Hematopoietic multipotent progenitor cell treated with erythropoietin and hydrocortisone succinate and interleukin-3 and kit ligand, for 8 days (in vitro differentiated cells): ENCODE measurements around the gene PPP1CA.
A peak's percentile ranks its signal among the peaks of the same experiment; 100 is the strongest.
"Not testable (repeated sequence)": the region's sequence is repeated elsewhere in the genome, so short reads cannot be mapped to it uniquely, and the experiment has no call there.

Experiments used
- DNase-seq: peaks from one replicate; pipeline ENCODE4 v3.0.0-alpha.2; 2015

PPP1CA gene

GRCh38 chr11:67434395-67434881, 32.8 kb upstream of the PPP1CA start:
- DNase-seq: no peak

DNA sequence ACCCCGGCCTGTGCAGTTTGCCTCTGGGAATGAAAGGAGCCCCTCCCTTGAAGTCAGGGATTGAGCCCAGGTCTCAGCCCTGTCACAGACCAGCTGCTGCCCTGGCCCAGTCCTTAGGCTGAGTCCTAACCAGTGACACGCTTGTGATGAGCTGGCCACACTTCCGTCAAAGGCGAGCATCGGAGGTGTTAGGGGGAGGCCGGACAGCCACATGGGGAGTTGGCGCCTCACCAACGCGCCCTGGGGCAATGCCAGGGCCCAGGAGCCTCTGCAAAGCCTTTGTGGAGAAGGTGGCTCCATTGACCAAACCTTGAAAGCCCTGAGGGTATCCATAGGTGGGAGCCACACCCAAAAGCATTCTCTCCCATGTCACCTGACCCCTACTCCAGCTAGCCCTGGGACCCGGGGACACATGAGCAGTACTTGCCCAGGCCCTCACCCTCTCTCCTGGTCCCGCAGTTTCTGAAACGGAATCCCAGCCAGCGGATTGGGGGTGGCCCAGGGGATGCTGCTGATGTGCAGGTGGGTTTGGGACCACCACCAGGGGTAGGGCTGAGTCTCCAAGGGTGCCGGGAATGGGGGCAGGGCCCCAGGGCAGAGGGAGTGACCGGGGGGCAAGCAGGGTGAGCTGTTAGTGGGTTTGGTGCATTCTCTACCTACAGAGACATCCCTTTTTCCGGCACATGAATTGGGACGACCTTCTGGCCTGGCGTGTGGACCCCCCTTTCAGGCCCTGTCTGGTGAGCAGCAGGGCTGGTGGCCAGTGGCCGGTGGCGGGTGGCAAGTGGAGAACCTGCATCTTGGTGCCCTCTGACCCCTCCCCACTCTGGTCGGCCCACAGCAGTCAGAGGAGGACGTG, 32.1 kb upstream of the PPP1CA start:
- DNase-seq: no peak

- DNase-seq: no peak
These were observed 31.1 kb upstream of the PPP1CA start for GRCh38 chr11:67432655-67433349.

DNA sequence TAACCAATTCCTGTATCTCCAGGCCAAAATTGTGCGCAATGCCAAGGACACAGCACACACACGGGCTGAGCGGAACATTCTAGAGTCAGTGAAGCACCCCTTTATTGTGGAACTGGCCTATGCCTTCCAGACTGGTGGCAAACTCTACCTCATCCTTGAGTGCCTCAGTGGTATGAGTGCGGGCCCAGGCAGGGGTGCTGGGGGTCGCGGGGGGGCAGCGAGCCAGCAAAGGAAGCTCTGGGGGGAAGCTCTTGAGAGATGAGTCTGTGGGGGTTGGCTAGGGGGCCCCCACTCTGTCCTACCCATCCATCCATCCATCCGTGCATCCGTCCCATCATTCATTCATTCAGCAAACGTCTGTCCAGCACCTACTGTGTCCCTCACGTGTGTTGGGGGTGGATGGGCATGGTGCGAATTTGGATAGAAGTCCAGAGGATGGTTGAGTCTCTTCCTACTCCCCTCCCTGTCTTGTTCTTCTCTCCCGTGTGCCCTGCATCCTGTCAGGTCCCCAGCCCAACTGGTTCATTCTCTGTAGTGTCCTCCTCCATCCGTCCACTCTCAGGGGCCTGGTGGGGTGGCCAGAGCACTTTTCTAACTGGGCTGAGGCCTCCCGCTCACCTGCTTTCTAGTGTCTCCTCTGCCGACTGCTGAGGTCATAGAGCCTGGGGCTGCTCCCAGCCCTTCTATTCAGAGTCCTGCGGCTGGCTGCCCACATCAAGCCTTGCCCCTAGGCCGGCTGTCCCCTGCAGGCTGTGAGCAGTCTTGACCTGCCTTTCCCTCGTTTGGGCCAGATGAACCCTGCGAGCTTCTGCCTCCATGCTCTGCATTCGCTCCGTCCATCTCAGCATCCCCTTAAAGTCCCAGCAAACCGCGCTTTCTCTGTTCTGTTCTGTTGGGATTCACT, 29.9 kb upstream of the PPP1CA start:
- no peak for DNase-seq

DNA sequence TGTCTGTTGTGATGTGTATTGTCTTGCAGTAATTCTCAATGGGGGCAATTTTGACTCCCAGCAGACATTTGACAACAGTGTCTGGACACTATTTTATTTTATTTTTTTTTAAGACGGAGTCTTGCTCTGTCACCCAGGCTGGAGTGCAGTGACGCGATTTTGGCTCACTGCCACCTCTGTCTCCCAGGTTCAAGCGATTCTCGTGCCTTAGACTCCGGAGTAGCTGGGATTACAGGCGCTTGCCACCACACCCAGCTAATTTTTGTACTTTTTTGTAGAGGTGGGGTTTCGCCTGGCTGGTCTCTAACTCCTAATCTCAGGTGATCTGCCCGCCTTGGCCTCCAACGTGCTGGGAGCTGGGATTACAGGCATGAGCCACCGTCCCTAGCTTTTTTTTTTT, 28.1 kb upstream of the PPP1CA start:
- DNase-seq: no peak

GRCh38 chr11:67429038-67429668, 27.5 kb upstream of the PPP1CA start:
- peak; percentile 21 for DNase-seq

DNA sequence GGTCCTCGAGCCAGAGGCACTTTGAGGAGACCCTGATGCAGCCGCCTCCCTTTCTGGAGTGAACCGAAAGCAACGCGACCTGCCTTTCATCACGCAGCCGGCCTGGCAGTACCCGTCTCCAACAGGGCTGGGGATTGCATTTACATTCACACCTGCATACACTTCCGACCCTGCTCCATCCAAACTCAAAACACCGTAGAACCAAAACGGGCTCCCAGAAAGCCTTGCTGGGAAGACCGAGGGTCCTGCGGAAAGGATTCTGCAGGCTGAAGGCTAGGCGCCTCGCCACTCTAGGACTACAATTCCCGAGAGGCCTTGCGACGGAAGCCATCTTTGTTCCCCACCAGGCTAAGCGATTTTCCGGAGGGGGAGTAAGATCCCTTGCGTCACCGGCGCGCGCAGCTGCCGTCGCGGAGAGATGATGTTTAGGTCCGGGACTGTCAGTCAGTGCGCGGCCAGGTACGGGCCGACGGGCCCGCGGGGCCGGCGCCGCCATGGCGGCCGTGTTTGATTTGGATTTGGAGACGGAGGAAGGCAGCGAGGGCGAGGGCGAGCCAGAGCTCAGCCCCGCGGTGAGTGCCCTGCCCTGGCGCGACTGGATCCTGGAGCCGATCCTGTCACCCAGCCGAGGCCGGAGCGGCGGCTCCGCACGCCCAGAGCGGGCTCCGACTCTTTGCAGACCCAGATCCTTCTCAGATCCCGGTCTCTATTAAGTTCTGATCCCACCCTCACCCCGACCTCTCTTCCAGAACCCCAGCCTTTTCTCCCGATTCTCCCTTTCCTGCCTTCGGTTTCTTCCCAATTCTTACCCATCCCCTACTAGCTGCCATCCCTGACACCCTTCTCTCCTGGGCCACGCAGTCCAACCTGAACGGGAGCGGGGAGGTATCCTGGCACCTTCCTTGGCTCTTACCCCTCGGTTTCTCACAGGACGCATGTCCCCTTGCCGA, 26.7 kb upstream of the PPP1CA start, which contains the start of gene RPS6KB2:
Gene RPS6KB2, plus strand, starts transcription at position 443 of the 950 bp plus-strand sequence. Its CDS starts 52 bp downstream, at position 495.
- peak; percentile 97 for DNase-seq

- DNase-seq: not testable (repeated sequence)
These were observed 25.8 kb upstream of the PPP1CA start for GRCh38 chr11:67427364-67427859.

DNA sequence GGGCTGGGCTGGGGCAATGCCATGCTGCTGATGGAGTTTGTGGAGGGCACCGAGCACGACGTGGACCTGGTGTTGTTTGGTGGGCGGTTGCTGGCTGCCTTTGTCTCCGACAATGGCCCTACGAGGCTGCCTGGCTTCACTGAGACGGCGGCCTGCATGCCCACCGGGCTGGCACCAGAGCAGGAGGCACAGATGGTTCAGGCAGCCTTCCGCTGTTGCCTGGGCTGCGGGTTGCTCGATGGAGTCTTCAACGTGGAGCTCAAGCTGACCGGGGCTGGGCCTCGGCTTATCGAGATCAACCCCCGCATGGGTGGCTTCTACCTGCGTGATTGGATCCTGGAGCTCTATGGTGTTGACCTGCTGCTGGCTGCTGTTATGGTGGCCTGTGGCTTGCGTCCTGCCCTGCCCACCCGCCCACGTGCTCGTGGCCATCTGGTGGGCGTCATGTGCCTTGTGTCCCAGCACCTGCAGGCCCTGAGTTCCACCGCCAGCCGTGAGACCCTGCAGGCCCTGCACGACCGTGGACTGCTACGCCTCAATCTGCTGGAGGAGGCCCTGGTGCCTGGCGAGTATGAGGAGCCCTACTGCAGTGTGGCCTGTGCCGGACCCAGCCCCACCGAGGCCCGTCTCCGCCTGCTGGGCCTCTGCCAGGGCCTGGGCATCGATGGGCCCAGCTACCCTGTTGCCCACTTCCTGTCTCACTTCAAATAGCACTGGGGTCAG, 22.4 kb upstream of the PPP1CA start:
- no peak for DNase-seq

- no peak for DNase-seq
These were observed 21.8 kb upstream of the PPP1CA start for GRCh38 chr11:67423466-67423865.

DNA sequence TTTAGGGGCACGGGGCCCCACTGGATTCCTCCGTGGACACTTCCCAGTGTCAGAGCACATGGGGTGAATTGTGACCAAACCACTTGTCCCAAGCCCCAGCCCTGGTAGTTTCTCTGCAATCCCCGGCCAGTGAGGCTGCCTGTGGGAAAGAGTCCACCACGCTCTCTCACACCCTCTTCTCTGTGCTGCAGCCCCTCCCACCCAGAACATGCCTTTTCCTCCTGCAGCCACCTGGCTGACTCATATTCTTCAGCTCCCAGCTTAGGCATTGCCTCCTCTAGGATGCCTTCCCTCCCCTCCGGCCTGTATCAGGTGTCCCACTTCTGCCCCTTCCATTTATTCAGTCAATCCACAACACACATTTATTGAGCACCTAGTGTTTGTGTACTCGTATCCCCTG, 21.2 kb upstream of the PPP1CA start:
- DNase-seq: no peak

DNA sequence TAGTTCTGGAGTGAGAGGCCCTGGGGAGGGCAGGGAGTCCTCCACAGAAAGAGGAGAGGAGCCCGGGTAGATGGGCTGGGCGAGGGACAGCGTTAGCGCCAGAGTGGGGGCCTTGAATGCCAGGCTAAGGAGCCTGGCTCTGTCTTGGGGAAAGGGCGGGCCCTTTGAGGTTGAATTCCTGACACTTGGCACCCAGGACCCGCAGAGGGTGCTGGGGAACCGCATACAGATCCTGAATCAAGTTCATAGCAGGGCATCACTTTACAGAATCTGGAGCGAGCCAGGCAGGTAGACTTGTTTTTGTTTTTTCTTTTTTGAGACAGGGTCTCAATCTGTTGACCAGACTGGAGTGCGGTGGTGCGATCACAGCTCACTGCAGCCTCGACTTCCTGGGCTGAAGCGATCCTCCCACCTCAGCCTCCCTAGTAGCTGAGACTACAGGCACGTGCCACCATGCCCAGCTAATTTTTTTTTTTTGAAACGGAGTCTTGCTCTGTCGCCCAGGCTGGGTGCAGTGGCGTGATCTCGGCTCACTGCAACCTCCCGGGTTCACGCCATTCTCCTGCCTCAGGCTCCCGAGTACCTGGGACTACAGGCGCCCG, 19.9 kb upstream of the PPP1CA start:
- DNase-seq: no peak

GRCh38 chr11:67420646-67421429, 19.2 kb upstream of the PPP1CA start:
- peak; percentile 88 for DNase-seq

GRCh38 chr11:67420147-67420645, 18.5 kb upstream of the PPP1CA start:
- DNase-seq: no peak

DNA sequence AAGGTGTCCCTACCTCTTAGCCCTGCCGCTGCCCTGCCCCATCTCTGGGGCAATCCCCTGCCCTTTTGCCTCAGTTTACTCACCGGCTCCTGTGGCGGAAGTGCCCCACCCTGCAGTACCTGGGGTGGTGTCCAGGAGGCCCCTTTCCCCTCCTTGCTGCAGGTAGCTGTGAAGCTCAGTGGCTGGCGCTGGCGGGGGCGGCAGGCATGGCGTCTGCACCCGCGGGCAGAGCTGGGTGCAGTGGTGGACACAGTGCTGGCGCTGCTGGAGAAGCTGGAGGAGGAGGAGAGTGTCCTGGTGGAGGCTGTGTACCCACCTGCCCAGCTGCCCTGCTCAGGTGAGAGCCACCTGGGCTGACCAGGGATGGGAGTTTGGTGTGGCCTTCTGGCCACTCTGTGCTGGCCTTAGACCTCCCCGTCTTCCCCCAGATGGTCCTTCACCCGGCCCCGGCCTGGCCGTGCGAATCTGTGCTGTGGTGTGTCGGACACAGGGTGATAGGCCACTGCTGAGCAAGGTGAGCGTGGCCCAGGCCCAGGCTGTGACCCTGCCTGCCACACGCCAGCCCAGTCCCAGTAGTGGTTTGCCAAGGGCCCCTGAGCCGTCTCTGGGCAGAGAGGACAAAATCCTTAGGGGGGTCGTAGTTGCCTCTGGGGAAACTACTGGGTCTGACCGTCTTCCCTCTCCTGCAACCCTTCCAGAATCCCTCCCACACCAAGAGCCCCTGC, 17.8 kb upstream of the PPP1CA start:
- DNase-seq: no peak

GRCh38 chr11:67418476-67419281, 17.0 kb upstream of the PPP1CA start:
- DNase-seq: peak; percentile 14

DNA sequence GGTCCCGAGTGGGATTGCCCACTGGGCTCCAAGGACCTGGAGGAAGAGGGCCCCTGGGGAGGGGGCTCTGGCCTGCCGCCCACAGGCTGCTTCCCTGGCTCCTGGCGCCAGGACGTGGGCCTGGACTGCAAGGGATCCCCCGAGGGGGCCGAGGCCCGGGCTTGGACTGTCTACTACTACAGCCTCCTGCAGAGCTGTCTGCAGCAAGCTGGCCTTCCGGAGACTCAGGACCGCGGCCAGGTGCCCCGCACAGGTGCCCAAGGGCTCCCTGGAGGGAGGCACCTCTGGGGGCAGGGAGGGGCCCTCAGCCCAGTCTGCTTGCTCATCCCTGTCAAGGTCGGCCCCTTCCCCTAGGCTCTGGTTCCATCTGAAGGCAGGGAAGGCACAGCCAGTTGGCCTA, 15.8 kb upstream of the PPP1CA start:
- no peak for DNase-seq
